A673 (cell line): ENCODE measurements around the gene PRICKLE1. TPM values are rescaled to one million over a fixed set of nuclear protein-coding genes. Genes with fewer than 3 reads are reported as not detected.

Experiments used
- BruUV-seq: library from RNA; stranded (reverse); fragments of 400-500 nt; replicated peaks from 2 replicates; lab custom pipeline; 2021; lab: Mats Ljungman, UMichigan
- CTCF ChIA-PET: fragments of 300-600 bp; sonication (Branson Sonifier 250); formaldehyde crosslinking; loops from one replicate; lab custom pipeline; 2022; ENCODE audit warnings: antibody characterized with exemption; lab: Charles Lee
- POLR2A ChIA-PET: fragments of 300-600 bp; sonication (Branson Sonifier 250); formaldehyde crosslinking; loops from one replicate; lab custom pipeline; 2022; ENCODE audit warnings: antibody characterized with exemption; ENCODE audit not compliant: low non-redundant PET; lab: Charles Lee
- DNase-seq: peaks from one replicate; pipeline ENCODE4 v3.0.0-alpha.2; 2015; ENCODE audit warnings: low spot score
- H3K27ac ChIP-seq: fragments of 200-600 bp; sonication (generic); 2 replicates; pipeline ENCODE4 v1.5.1; 2016; ENCODE audit warnings: mixed run types, low read depth, mild to moderate bottlenecking, mixed read lengths, antibody characterized with exemption, low read length; ENCODE audit not compliant: poor library complexity, severe bottlenecking
- H3K27me3 ChIP-seq: fragments of 200-600 bp; sonication (generic); replicated peaks from 2 replicates; pipeline ENCODE4 v1.6.1; 2017; ENCODE audit warnings: mixed run types, low read depth, mild to moderate bottlenecking, mixed read lengths, antibody characterized with exemption, low read length; ENCODE audit not compliant: insufficient read depth, poor library complexity
- H3K36me3 ChIP-seq: fragments of 200-600 bp; sonication (generic); 2 replicates; pipeline ENCODE4 v1.6.1; 2016; ENCODE audit warnings: mixed run types, mild to moderate bottlenecking, mixed read lengths, antibody characterized with exemption, low read length; ENCODE audit not compliant: insufficient read depth, poor library complexity, severe bottlenecking
- H3K4me1 ChIP-seq: fragments of 200-600 bp; sonication (generic); 2 replicates; pipeline ENCODE4 v1.6.1; 2017; ENCODE audit warnings: mixed run types, mild to moderate bottlenecking, mixed read lengths, antibody characterized with exemption, low read length; ENCODE audit not compliant: insufficient read depth, poor library complexity, severe bottlenecking
- H3K4me3 ChIP-seq: fragments of 200-600 bp; sonication (generic); 2 replicates; pipeline ENCODE4 v1.5.1; 2016; ENCODE audit warnings: low read depth, mixed run types, mild to moderate bottlenecking, mixed read lengths, low read length; ENCODE audit not compliant: poor library complexity, severe bottlenecking
- H3K9me3 ChIP-seq: fragments of 200-600 bp; sonication (generic); 2 replicates; pipeline ENCODE4 v1.6.1; 2016; ENCODE audit warnings: mixed run types, low read depth, mild to moderate bottlenecking, mixed read lengths, antibody characterized with exemption, low read length; ENCODE audit not compliant: poor library complexity, severe bottlenecking
- EZH2 ChIP-seq: fragments of 200-600 bp; sonication (generic); IDR thresholded peaks from 2 replicates; pipeline ENCODE4 v1.6.1; 2017; ENCODE audit warnings: borderline replicate concordance, low read depth, mild to moderate bottlenecking, mixed read lengths, antibody characterized with exemption, low read length; ENCODE audit not compliant: poor library complexity, severe bottlenecking
- intact Hi-C: fragments of 100-400 bp; cut with micrococcal nuclease; formaldehyde crosslinking; loops from one replicate; pipeline ENCODE4 v1.10.0; 2022; ENCODE audit not compliant: unreplicated experiment
- total RNA-seq: library from RNA; stranded (reverse); gene quantifications from 2 replicates; pipeline ENCODE4 v1.2.3, GENCODE V29; 2021
- TF ChIP-seq, protein P1 (sequence below): fragments of 300-800, 200-600 bp; sonication (generic); conservative IDR thresholded peaks from 2 replicates; pipeline ENCODE4 v1.5.1; 2017; ENCODE audit warnings: low read depth, mild to moderate bottlenecking, antibody characterized with exemption, low read length, moderate library complexity, mixed read lengths

The PRICKLE1 gene
- total RNA-seq, 1 experiment from 2014 or later = 1.1 TPM

DNA sequence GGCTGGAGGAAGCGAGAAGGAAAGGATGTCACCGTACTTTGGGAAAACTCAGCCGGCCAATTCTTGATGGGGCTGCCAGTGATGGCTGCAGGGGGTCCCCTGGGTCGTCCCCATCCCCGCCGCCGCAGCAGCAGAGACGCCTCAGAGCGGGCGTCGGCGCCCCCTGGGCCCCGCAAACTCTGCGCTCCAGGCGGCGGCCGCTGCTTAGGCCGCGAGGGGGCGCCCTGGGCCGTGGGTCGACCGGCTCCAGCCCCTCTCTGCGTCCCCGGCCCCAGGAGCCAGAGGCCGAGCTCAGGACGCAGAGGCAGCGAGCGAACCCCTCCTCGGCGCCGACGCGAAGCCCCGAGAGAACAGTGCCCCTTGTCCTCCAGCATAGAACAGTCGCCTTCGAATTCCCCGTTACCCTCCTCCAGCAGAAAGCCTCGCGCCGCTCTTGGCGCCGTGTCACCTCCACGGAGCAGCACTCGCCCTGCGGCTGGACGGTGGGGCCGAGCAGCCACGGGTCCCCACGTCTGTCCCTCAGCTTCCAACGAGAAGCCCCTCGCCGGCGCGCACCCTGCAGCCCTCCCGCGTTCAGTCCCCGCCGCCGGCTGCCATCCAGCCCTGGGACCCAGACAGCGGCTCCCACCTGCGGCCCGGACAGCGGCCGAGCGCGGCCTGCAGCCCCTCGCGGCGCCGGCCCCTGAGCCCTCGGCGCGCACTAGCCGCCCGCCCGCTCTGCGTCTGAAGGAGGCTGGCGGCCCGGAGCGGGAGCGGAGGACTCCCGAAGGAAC, 106.6 kb downstream of the PRICKLE1 start:
- intact Hi-C loops = loop anchor here (1.0 to 5.0 kb wide), 4 partner anchors 86 to 854 kb away; partner anchors contain the start of gene PRICKLE1
- CTCF ChIA-PET = interaction anchor here (0.6 to 1.7 kb wide), 4 partner anchors 82 to 856 kb away, joined by 3 to 14 read pairs (median 8); no protein-coding TSS in a partner anchor
- peak; percentile 69 for DNase-seq

DNA sequence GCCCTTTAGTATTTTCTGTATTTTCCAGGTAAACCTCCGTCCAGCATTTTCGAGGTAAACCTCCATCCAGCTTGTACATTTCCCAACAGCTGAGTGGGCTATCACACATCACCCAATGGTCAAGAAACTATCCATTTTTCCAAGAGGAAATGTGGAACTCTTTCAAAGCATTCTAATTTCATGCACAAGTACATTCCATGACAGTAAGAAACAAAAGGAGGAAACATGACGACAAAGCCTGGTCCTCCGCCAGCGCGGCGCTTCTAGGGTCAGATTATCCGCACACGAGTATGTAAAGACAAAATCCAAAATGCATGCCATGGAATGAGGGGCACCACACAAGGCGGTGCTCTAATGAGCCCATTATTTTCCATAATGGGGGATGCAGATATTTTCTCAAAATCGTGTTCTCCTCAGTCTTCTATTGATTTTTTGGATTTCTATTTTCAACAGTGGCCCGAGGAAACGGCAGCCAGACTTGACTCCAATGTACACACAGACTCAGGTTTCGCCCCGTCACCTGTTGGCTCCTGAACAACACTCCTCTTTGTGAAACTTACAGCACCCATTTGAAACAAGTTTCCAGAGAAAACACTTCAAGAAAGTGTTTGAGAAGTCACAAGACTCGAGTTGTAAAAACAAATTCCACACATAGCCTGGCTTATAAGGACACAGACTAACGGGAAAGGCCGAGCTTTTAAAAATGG, 107.4 kb downstream of the PRICKLE1 start:
- TF ChIP-seq, protein P1, sequence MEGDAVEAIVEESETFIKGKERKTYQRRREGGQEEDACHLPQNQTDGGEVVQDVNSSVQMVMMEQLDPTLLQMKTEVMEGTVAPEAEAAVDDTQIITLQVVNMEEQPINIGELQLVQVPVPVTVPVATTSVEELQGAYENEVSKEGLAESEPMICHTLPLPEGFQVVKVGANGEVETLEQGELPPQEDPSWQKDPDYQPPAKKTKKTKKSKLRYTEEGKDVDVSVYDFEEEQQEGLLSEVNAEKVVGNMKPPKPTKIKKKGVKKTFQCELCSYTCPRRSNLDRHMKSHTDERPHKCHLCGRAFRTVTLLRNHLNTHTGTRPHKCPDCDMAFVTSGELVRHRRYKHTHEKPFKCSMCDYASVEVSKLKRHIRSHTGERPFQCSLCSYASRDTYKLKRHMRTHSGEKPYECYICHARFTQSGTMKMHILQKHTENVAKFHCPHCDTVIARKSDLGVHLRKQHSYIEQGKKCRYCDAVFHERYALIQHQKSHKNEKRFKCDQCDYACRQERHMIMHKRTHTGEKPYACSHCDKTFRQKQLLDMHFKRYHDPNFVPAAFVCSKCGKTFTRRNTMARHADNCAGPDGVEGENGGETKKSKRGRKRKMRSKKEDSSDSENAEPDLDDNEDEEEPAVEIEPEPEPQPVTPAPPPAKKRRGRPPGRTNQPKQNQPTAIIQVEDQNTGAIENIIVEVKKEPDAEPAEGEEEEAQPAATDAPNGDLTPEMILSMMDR = no peak
- no peak for TF ChIP-seq EZH2
- Histone ChIP-seq H3K27me3 (peaks cover 22% of the 10 kb centered on the region), H3K9me3 (no peaks in the 10 kb centered on the region), H3K36me3 (no peaks in the 10 kb centered on the region), H3K27ac (no peak overlapping the region), H3K4me3 (peak overlapping the region; percentile 74), H3K4me1 (peaks cover 5% of the 10 kb centered on the region)
- no peak for DNase-seq
- ChIA-PET POLR2A (interaction anchor here (0.7 kb wide), 2 partner anchors 30 to 1470 kb away, joined by 3 to 5 read pairs; no protein-coding TSS in a partner anchor), CTCF (interaction anchor here (1.3 to 1.7 kb wide), 2 partner anchors 83 to 87 kb away, joined by 3 to 9 read pairs; no protein-coding TSS in a partner anchor)
- intact Hi-C loops = loop anchor here (5.0 kb wide), 3 partner anchors 105 to 855 kb away; partner anchors contain the start of gene PRICKLE1
- BruUV-seq = no TSS peak

More for the DNA sequence above, 106.6 kb downstream of the PRICKLE1 start:
- Histone ChIP-seq H3K36me3 (no peaks in the 10 kb centered on the region), H3K4me3 (peak overlapping the region; percentile 74), H3K9me3 (no peaks in the 10 kb centered on the region), H3K27me3 (peaks cover 22% of the 10 kb centered on the region), H3K27ac (no peak overlapping the region), H3K4me1 (peaks cover 5% of the 10 kb centered on the region)
- POLR2A ChIA-PET = interaction anchor here (0.6 to 0.7 kb wide), 3 partner anchors 29 to 1470 kb away, joined by 3 to 7 read pairs (median 5); no protein-coding TSS in a partner anchor
- TF ChIP-seq EZH2 = no peak
- TF ChIP-seq, protein P1 = peak; percentile 85
- BruUV-seq = no TSS peak

DNA sequence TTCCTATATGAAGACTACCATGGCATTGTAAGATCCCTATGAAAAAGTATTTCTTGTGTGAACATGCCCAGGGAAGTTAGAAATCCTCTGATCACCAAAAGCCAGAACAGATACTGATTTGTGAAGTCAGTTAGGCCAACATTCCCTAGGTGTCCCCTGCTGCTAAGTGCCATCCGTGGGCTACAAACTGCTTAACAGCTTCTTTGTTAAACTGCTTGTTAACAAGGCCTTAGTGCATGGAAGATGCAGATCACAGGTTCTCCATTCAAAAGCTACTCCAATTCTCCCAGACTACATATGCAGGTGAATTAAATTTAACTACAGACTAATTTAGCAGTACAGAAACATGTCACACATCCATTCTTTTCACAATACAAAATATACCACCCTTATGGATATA, 108.2 kb downstream of the PRICKLE1 start:
- peaks cover 22% of the 10 kb centered on the region for H3K27me3 ChIP-seq
- TF ChIP-seq, protein P1 = no peak
- no peak for TF ChIP-seq EZH2
- BruUV-seq = no TSS peak
- no peaks in the 10 kb centered on the region for H3K9me3 ChIP-seq
- POLR2A ChIA-PET = no interaction called here
- H3K4me1 ChIP-seq = peaks cover 5% of the 10 kb centered on the region
- no peak for DNase-seq
- H3K36me3 ChIP-seq = no peaks in the 10 kb centered on the region
- no peak overlapping the region for H3K4me3 ChIP-seq
- H3K27ac ChIP-seq = no peak overlapping the region
- intact Hi-C loops = loop anchor here (5.0 kb wide), 3 partner anchors 106 to 856 kb away; partner anchors contain the start of gene PRICKLE1
- CTCF ChIA-PET = no interaction called here
